K562 (cell line): Measurements from ENCODE around the gene CARS2. TPM values are rescaled to one million over a fixed set of nuclear protein-coding genes. Genes with fewer than 3 reads are reported as not detected.

Experiments
- ATAC-seq: fragments of 200-7000 bp; cut with Tn5 transposase; 3 replicates; pipeline ENCODE4 v1.9.1; 2020; ENCODE audit warnings: moderate library complexity
- BruUV-seq: library from RNA; stranded (reverse); fragments of 400-500 nt; replicated peaks from 2 replicates; lab custom pipeline; 2021; lab: Mats Ljungman, UMichigan
- CTCF ChIA-PET: fragments of 300-600 bp; formaldehyde crosslinking; extraction: SDS; loops from one replicate; lab custom pipeline; 2021; ENCODE audit warnings: low intra/inter-chr PET ratio; lab: Yijun Ruan, JAX
- POLR2A ChIA-PET: fragments of 300-600, 350-650 bp; sonication (Branson Sonifier 250); formaldehyde crosslinking; extraction: SDS; loops from one replicate; lab custom pipeline; 2021; ENCODE audit warnings: antibody characterized with exemption, inconsistent platforms; lab: Yijun Ruan, JAX
- DNase-seq, 4 experiments: peaks; one replicate each; pipeline versions ENCODE4 v3.0.0 to v3.0.0-alpha.2; 2011 to 2018; ENCODE audit warnings: low spot score in 3 of 4, mixed read lengths in 3 of 4; ENCODE audit errors: extremely low read depth in 1 of 4
- FAIRE-seq: peaks from 2 replicates; lab custom pipeline; 2011; peaks lifted over from hg19 to GRCh38; lab: Jason Lieb, UNC
- H2AFZ ChIP-seq: 2 replicates; pipeline ENCODE4 v1.6.0; 2011; ENCODE audit warnings: low read depth, low read length, control low read depth, inconsistent platforms
- H3K27ac ChIP-seq: fragments of 200-600 bp; 3 replicates; pipeline ENCODE4 v1.8.0; 2011; ENCODE audit warnings: low read depth, mild to moderate bottlenecking, control low read depth, inconsistent platforms, low read length, moderate library complexity, mixed read lengths; ENCODE audit errors: extremely low read depth
- H3K27me3 ChIP-seq, 2 experiments: fragments of 300-600 bp in 1 of 2; 2 replicates in 1 of 2; 3 replicates in 1 of 2; pipeline versions ENCODE4 v1.6.0 to v1.8.0; 2011; ENCODE audit warnings: inconsistent platforms in 2 of 2, low read length in 2 of 2, mild to moderate bottlenecking in 1 of 2, mixed read lengths in 1 of 2, moderate library complexity in 1 of 2; ENCODE audit not compliant: control insufficient read depth in 2 of 2, insufficient read depth in 2 of 2
- H3K36me3 ChIP-seq: fragments of 300-600 bp; 3 replicates; pipeline ENCODE4 v1.8.0; 2011; ENCODE audit warnings: mild to moderate bottlenecking, low read length, inconsistent platforms; ENCODE audit not compliant: control insufficient read depth, insufficient read depth
- H3K4me1 ChIP-seq, 2 experiments: fragments of 200-600 bp in 1 of 2; replicated peaks in 1 of 2; 2 replicates in 1 of 2; 3 replicates in 1 of 2; pipeline versions ENCODE4 v1.5.1 to v1.8.0; 2011; ENCODE audit warnings: inconsistent platforms in 2 of 2, low read length in 2 of 2, mild to moderate bottlenecking in 1 of 2, mixed read lengths in 1 of 2, moderate library complexity in 1 of 2; ENCODE audit not compliant: control insufficient read depth in 2 of 2, insufficient read depth in 2 of 2
- H3K4me2 ChIP-seq: 2 replicates; pipeline ENCODE4 v1.6.1; 2011; ENCODE audit warnings: low read length, control low read depth, inconsistent platforms, mixed read lengths; ENCODE audit not compliant: insufficient read depth
- H3K4me3 ChIP-seq: fragments of 200-600 bp; sonication (generic), shearing (Covaris generic); 2 replicates; pipeline ENCODE4 v1.5.1; 2016; ENCODE audit warnings: control low read depth, inconsistent platforms
- H3K79me2 ChIP-seq: fragments of 200-600 bp; 3 replicates; pipeline ENCODE4 v1.8.0; 2011; ENCODE audit warnings: low read length, inconsistent platforms; ENCODE audit not compliant: control insufficient read depth, insufficient read depth
- H3K9ac ChIP-seq, 2 experiments: 2 replicates each; pipeline versions ENCODE4 v1.6.0 to v1.6.1; 2011; ENCODE audit warnings: low read depth in 2 of 2, low read length in 2 of 2, control low read depth in 1 of 2, inconsistent platforms in 1 of 2, mild to moderate bottlenecking in 1 of 2, mixed read lengths in 1 of 2; ENCODE audit not compliant: insufficient read depth in 1 of 2
- H3K9me1 ChIP-seq: one replicate; pipeline ENCODE4 v1.6.0; 2011; ENCODE audit warnings: inconsistent platforms, mild to moderate bottlenecking, low read length, moderate library complexity; ENCODE audit not compliant: control insufficient read depth, insufficient read depth
- H3K9me3 ChIP-seq: replicated peaks from 2 replicates; pipeline ENCODE4 v1.5.1; 2011; ENCODE audit warnings: low read depth, low read length, inconsistent platforms; ENCODE audit not compliant: control insufficient read depth, insufficient read depth
- H4K20me1 ChIP-seq: replicated peaks from 2 replicates; pipeline ENCODE4 v1.6.1; 2011; ENCODE audit warnings: low read length, inconsistent platforms, mixed read lengths; ENCODE audit not compliant: control insufficient read depth, insufficient read depth
- CBX2 ChIP-seq: fragments of 200-600 bp; sonication (generic); IDR thresholded peaks from one replicate; pipeline ENCODE4 v1.6.1; 2012; ENCODE audit warnings: mild to moderate bottlenecking, low read length, inconsistent platforms; ENCODE audit not compliant: insufficient read depth, poor library complexity, severe bottlenecking
- POLR2AphosphoS2 ChIP-seq: IDR thresholded peaks from 2 replicates; pipeline ENCODE4 v1.6.1; 2012; ENCODE audit warnings: low read length, improper control_type of control experiment
- POLR2G ChIP-seq: fragments of 200-400 bp; formaldehyde crosslinking; IDR thresholded peaks from 2 replicates; pipeline ENCODE4 v1.6.1; 2017; ENCODE audit warnings: low read depth, mild to moderate bottlenecking, antibody characterized with exemption, low read length, moderate library complexity
- PREB ChIP-seq: sonication (generic); formaldehyde crosslinking; IDR thresholded peaks from 2 replicates; pipeline ENCODE4 v1.8.1; 2023; ENCODE audit warnings: mild to moderate bottlenecking, missing genetic modification reagents
- SETDB1 ChIP-seq: IDR thresholded peaks from one replicate; pipeline ENCODE4 v1.6.1; 2012; ENCODE audit warnings: low read length, control low read depth, inconsistent platforms
- SIN3B ChIP-seq: fragments of 450-650 bp; IDR thresholded peaks from 2 replicates; pipeline ENCODE4 v1.6.1; 2017; ENCODE audit warnings: low read depth, mild to moderate bottlenecking, moderate library complexity
- SUPT5H ChIP-seq: fragments of 450-650 bp; IDR thresholded peaks from 2 replicates; pipeline ENCODE4 v1.6.1; 2016
- ZNF445 ChIP-seq: fragments of 250-450 bp; sonication (Bioruptor Pico); IDR thresholded peaks from 2 replicates; pipeline ENCODE4 v1.4.0; 2020; ENCODE audit warnings: low read depth, mild to moderate bottlenecking, moderate library complexity
- ZNF780A ChIP-seq: fragments of 250-450 bp; sonication (Bioruptor Pico); IDR thresholded peaks from 2 replicates; pipeline ENCODE4 v1.5.0; 2021; ENCODE audit warnings: mild to moderate bottlenecking
- WGBS: fragments of 100-300 bp; shearing (Covaris generic); methylation state at CpG from one replicate; pipeline ENCODE4 v1.1.6; 2016; ENCODE audit warnings: low coverage, mixed read lengths; ENCODE audit not compliant: insufficient coverage; ENCODE audit errors: missing lambda C conversion rate; 5-methylcytosine and 5-hydroxymethylcytosine counted together
- in situ Hi-C: fragments of 300-500 bp; cut with MboI; formaldehyde crosslinking; loops from 4 replicates; pipeline ENCODE4 v1.15.0; 2018; ENCODE audit warnings: inconsistent platforms, mixed read lengths
- intact Hi-C: fragments of 100-400 bp; cut with micrococcal nuclease; formaldehyde crosslinking; loops from 2 replicates; pipeline ENCODE4 v1.14.2; 2022
- polyA plus RNA-seq, 8 experiments: library from polyadenylated mRNA; depleted of rRNA in 4 of 8; stranded (reverse) in 5 of 8; unstranded in 3 of 8; fragments of >200 nt; fragmentation: Nextera tagmentation in 2 of 8; fragmentation: Illumina TruSeq in 1 of 8; extraction: Ambion mirVana in 2 of 8; extraction: Trizol in 1 of 8; gene quantifications; 2 replicates each; pipeline versions ENCODE4 v1.2.1 to v1.2.3, GENCODE V29; 2011 to 2014; ENCODE audit warnings: inconsistent platforms in 1 of 8, missing spikeins in 1 of 8
- total RNA-seq, 7 experiments: library from RNA; depleted of rRNA in 6 of 7; stranded (reverse); fragments of >200 nt in 6 of 7; fragmentation: Illumina TruSeq in 2 of 7; extraction: Trizol in 2 of 7; gene quantifications; 2 replicates each; pipeline versions ENCODE4 v1.2.1 to v1.2.3, GENCODE V29; 2011 to 2021; ENCODE audit warnings: low replicate concordance in 1 of 7
- TF ChIP-seq, protein P1 (sequence below), 3 experiments: fragments of 200-800 bp in 1 of 3; sonication (Bioruptor generic) in 1 of 3; sonication (generic) in 1 of 3; formaldehyde crosslinking in 1 of 3; IDR thresholded peaks; 2 replicates each; pipeline versions ENCODE4 v1.6.1 to v1.8.0; 2016 to 2022; ENCODE audit warnings: mild to moderate bottlenecking in 2 of 3, missing compliant biosample characterization in 2 of 3, missing genetic modification characterization in 2 of 3, missing genetic modification reagents in 1 of 3
- TF ChIP-seq, protein P2 (sequence below), 2 experiments: IDR thresholded peaks; 2 replicates each; pipeline ENCODE4 v1.6.1; 2012; ENCODE audit warnings: improper control_type of control experiment in 2 of 2, low read depth in 2 of 2, low read length in 2 of 2, borderline replicate concordance in 1 of 2

Gene CARS2
- total and polyA plus RNA-seq, 9 of the 15 experiments (the other 6 are each of a cell fraction or from before 2014, with no cell fraction given): 1.7 to 37.4 (median 30.5) TPM

DNA sequence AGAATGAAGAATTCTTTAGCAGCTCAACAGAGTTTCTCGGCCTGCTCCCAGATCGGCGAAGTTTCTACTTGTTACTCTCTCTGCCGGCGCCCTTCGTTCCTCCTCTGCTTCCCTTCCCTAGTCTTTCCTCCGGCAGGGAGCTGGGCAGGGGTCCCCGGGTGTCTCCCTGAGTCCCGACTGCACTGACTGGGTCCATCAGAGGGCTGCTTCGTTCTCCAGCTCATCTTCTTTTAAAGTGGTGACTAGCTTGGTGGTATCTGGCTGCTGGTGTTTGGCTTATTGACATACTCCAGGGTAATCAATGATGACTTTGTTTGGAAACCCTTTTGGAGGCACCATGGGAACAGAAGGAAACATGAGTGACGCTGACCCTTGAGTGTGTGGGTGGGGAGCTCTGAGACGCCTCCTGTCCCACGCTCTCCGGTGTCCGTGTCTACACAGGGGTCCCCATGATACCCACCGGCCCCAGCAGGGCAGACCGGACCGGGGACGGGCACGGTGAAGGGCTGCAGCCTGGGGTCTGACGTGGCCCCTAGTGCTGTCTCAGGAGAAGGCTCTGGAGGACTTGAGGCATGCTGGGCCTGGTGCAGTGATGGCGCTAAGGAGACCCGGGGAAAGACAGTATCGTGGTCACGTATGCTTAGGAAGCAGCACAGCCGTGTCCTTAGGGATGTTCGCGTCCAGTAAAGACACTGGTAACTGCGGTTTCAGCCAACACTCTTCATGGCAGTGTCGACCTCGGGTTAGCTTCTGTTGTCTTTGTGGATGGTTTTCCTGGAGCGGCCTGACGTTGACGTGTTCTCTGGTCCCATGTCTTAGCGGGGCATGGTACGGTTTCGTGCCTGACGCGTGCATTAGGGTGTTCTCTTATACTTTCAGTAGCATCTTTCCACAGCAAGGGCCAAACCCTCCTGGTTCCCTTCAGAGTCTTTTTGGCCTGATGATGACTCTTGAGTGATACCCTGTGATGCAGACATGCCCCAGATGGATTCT, 66.8 kb downstream of the CARS2 start:
- Histone ChIP-seq H3K27me3 (no peaks in the 10 kb centered on the region), H3K36me3 (peaks cover 88% of the 10 kb centered on the region), H4K20me1 (no peaks in the 10 kb centered on the region), H3K9me1 (no peaks in the 10 kb centered on the region), H3K4me2 (no peak overlapping the region), H2AFZ (no peak overlapping the region), H3K79me2 (no peaks in the 10 kb centered on the region), H3K27ac (no peak overlapping the region), H3K9ac (no peak overlapping the region), H3K4me3 (no peak overlapping the region), H3K4me1 (peaks cover 0 to 8% of the 10 kb centered on the region in 2 experiments; a peak in 2 of 5 replicates), H3K9me3 (no peaks in the 10 kb centered on the region)
- FAIRE-seq (no peak), DNase-seq (no peak), ATAC-seq (no peak)
- 93% methylated on average over 26 of the region's 39 CpGs for WGBS
- POLR2A ChIA-PET: interaction anchor here (1.2 kb wide), 1 partner anchor 74 kb away, joined by 3 read pairs; no protein-coding TSS in a partner anchor
- TSS peak; percentile 22 for BruUV-seq
- CTCF ChIA-PET: interaction anchor here (0.6 kb wide), 1 partner anchor 192 kb away, joined by 3 read pairs; no protein-coding TSS in a partner anchor
- TF ChIP-seq POLR2G: peak; percentile 54; the same call in 1 of the 2 replicates
- TF ChIP-seq POLR2AphosphoS2: 0 out of 2 replicates have a peak, but pooled peaks have one; percentile 18
- no peak for TF ChIP-seq ZNF780A (CRISPR knock-in tag)
- TF ChIP-seq SIN3B: no peak
- no peak for TF ChIP-seq SETDB1
- no peak for TF ChIP-seq CBX2
- no peak for TF ChIP-seq PREB (CRISPR knock-in tag)
- 0 out of 2 replicates have a peak, but pooled peaks have one; percentile 25 for TF ChIP-seq SUPT5H
- TF ChIP-seq, protein P1, sequence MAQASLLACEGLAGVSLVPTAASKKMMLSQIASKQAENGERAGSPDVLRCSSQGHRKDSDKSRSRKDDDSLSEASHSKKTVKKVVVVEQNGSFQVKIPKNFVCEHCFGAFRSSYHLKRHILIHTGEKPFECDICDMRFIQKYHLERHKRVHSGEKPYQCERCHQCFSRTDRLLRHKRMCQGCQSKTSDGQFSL (CRISPR knock-in tag; IDR thresholded peaks at IDR 0.05): no peak
- TF ChIP-seq, protein P1 (tag; IDR thresholded peaks at IDR 0.05): no peak
- TF ChIP-seq, protein P2, sequence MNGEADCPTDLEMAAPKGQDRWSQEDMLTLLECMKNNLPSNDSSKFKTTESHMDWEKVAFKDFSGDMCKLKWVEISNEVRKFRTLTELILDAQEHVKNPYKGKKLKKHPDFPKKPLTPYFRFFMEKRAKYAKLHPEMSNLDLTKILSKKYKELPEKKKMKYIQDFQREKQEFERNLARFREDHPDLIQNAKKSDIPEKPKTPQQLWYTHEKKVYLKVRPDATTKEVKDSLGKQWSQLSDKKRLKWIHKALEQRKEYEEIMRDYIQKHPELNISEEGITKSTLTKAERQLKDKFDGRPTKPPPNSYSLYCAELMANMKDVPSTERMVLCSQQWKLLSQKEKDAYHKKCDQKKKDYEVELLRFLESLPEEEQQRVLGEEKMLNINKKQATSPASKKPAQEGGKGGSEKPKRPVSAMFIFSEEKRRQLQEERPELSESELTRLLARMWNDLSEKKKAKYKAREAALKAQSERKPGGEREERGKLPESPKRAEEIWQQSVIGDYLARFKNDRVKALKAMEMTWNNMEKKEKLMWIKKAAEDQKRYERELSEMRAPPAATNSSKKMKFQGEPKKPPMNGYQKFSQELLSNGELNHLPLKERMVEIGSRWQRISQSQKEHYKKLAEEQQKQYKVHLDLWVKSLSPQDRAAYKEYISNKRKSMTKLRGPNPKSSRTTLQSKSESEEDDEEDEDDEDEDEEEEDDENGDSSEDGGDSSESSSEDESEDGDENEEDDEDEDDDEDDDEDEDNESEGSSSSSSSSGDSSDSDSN (IDR thresholded peaks at IDR 0.05; ENCODE audit: borderline replicate concordance in 1 of 2, low read depth in 2 of 2, low read length in 2 of 2): no peak
- no peak for TF ChIP-seq ZNF445 (CRISPR knock-in tag)
- intact Hi-C loops (no loop called here), in situ Hi-C loops (no loop called here)
